Dendritic cell treated with granulocyte-macrophage colony-stimulating factor and Interleukin-4, amounts not matched to agents 40 ng/mL and 50 ng/mL, for 4 days (primary cell): ENCODE measurements around the gene ZNF160.
A peak's percentile ranks its signal among the peaks of the same experiment; 100 is the strongest.
"Not testable (repeated sequence)": the region's sequence is repeated elsewhere in the genome, so short reads cannot be mapped to it uniquely, and the experiment has no call there.

Experiments
- H3K27ac Mint-ChIP-seq: one replicate; pipeline ENCODE4 v1.8.0; 2022; ENCODE audit warnings: mild to moderate bottlenecking, mixed read lengths
- H3K27me3 Mint-ChIP-seq: one replicate; pipeline ENCODE4 v1.8.0; 2022; ENCODE audit warnings: mild to moderate bottlenecking, mixed read lengths
- H3K36me3 Mint-ChIP-seq: one replicate; pipeline ENCODE4 v1.8.0; 2022; ENCODE audit warnings: low read depth, mixed read lengths
- H3K4me1 Mint-ChIP-seq: one replicate; pipeline ENCODE4 v1.8.0; 2022; ENCODE audit warnings: low read depth, mixed read lengths
- H3K4me3 Mint-ChIP-seq: one replicate; pipeline ENCODE4 v1.8.0; 2022; ENCODE audit warnings: mild to moderate bottlenecking, moderate library complexity, mixed read lengths
- H3K9me3 Mint-ChIP-seq: one replicate; pipeline ENCODE4 v1.8.0; 2022; ENCODE audit warnings: mixed read lengths
- intact Hi-C: fragments of 100-400 bp; cut with micrococcal nuclease; formaldehyde crosslinking; loops from one replicate; pipeline ENCODE4 v1.15.0; 2022

Gene ZNF160

GRCh38 chr19:53103234-53104203 is at the start of gene ZNF160:
ZNF160 (minus strand) TSS chr19:53103422; CDS start chr19:53086276, 17,146 bp downstream.
- Mint-ChIP-seq H3K9me3 (peaks cover 33% of the 10 kb centered on the region), H3K36me3 (peaks cover 34% of the 10 kb centered on the region), H3K4me1 (peaks cover 14% of the 10 kb centered on the region), H3K4me3 (peak within 1 kb of the TSS; percentile 82), H3K27ac (peak within 1 kb of the TSS; percentile 86), H3K27me3 (peaks cover 4% of the 10 kb centered on the region)
- intact Hi-C loops = loop anchor here (2.0 to 5.0 kb wide), 2 partner anchors 55 to 94 kb away; partner anchors contain the start of gene ZNF347

DNA sequence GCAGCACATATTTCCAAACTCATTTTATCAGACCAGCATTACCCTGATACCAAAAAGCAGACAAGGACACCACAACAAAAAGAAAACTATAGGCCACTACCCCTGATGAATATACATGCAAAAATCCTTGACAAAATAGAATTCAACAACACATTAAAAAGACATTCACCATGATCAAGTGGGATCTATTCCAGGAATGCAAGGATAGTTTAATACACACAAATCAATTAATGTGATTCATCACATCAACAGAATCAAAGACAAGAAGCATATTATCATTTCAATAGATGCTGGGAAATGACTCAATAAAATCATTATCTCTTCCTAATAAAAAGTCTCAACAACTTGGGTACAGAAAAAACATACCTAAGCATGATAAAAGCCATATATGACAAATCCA is 44.4 kb upstream of the ZNF160 start:
- no peak overlapping the region for H3K27ac Mint-ChIP-seq
- no peaks in the 10 kb centered on the region for H3K4me1 Mint-ChIP-seq
- peaks cover 70% of the 10 kb centered on the region for H3K9me3 Mint-ChIP-seq
- H3K4me3 Mint-ChIP-seq = no peak overlapping the region
- no peaks in the 10 kb centered on the region for H3K27me3 Mint-ChIP-seq
- intact Hi-C loops = no loop called here
- H3K36me3 Mint-ChIP-seq = peaks cover 98% of the 10 kb centered on the region

GRCh38 chr19:53140351-53140750 is 37.1 kb upstream of the ZNF160 start:
- no peak overlapping the region for H3K27ac Mint-ChIP-seq
- H3K4me3 Mint-ChIP-seq = no peak overlapping the region
- H3K36me3 Mint-ChIP-seq = peaks cover 45% of the 10 kb centered on the region
- H3K4me1 Mint-ChIP-seq = no peaks in the 10 kb centered on the region
- H3K9me3 Mint-ChIP-seq = peaks cover 88% of the 10 kb centered on the region
- no peaks in the 10 kb centered on the region for H3K27me3 Mint-ChIP-seq
- intact Hi-C loops = no loop called here

- H3K27ac Mint-ChIP-seq = no peak overlapping the region
- H3K27me3 Mint-ChIP-seq = peaks cover 22% of the 10 kb centered on the region
- peaks cover 8% of the 10 kb centered on the region for H3K36me3 Mint-ChIP-seq
- H3K4me1 Mint-ChIP-seq = peaks cover 14% of the 10 kb centered on the region
- peaks cover 85% of the 10 kb centered on the region for H3K9me3 Mint-ChIP-seq
- intact Hi-C loops = no loop called here
- no peak overlapping the region for H3K4me3 Mint-ChIP-seq
These were observed 33.2 kb upstream of the ZNF160 start for GRCh38 chr19:53136432-53136831.

- no peak within 1 kb of the TSS for H3K27ac Mint-ChIP-seq
- intact Hi-C loops = no loop called here
- H3K9me3 Mint-ChIP-seq = peaks cover 75% of the 10 kb centered on the region
These were observed 29.1 kb upstream of the ZNF160 start, which contains the start of gene ZNF415 for GRCh38 chr19:53132141-53132991. ZNF415 (minus strand) TSS chr19:53132910; CDS start chr19:53122676, 10,234 bp downstream.

DNA sequence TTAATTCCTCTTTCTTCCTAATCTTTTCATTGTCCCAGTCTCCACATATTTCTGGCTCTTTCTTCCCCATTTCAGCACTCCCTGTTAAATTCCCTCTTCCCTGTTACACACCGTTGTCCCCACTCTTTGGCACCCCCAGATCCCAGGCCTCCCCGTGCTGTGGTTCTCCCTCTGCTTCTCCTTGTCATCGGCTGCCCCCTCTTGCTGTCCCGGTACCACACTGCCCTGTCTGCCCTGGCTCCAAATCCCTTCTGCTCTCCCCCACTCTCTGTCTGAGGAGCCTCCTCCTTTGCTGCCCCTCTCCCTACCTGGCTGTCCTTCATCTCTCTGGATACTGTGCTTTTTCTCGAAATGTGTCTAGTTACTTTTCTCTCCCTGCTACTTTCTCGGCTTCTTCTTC is 28.5 kb upstream of the ZNF160 start:
- H3K9me3 Mint-ChIP-seq = peaks cover 75% of the 10 kb centered on the region
- no peak overlapping the region for H3K27ac Mint-ChIP-seq
- intact Hi-C loops = no loop called here
- no peaks in the 10 kb centered on the region for H3K36me3 Mint-ChIP-seq
- H3K27me3 Mint-ChIP-seq = peaks cover 26% of the 10 kb centered on the region
- H3K4me1 Mint-ChIP-seq = peaks cover 16% of the 10 kb centered on the region
- H3K4me3 Mint-ChIP-seq = no peak overlapping the region

More at GRCh38 chr19:53132141-53132991, 29.1 kb upstream of the ZNF160 start, which contains the start of gene ZNF415:
- Mint-ChIP-seq H3K4me1 (peaks cover 16% of the 10 kb centered on the region), H3K36me3 (peaks cover 4% of the 10 kb centered on the region), H3K4me3 (peak within 1 kb of the TSS; percentile 56), H3K27me3 (peaks cover 26% of the 10 kb centered on the region)

DNA sequence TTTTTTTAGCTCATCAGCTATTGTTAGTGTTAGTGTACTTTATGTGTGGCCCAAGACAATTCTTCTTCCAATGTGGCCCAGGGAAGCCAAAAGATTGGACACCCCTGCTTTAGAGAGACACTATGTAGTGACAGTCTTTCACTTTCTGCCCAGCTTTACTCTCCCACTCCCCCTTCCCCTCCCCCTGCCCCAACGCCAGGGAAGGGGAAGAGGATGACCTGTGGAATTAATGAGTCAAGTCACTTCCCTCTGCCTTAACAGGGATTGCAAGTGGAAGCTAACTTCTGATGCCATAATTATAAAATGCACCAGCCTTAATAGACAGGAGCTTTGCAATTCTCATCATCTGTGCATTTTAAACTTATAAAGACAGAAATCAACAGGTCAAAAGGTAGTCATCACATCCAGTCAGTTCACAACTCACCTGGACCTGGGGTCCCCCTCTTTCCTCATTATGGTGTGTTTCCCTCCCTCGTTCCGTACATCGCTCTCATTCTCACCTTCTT is 27.9 kb upstream of the ZNF160 start:
- no peaks in the 10 kb centered on the region for H3K36me3 Mint-ChIP-seq
- no peak overlapping the region for H3K4me3 Mint-ChIP-seq
- H3K27ac Mint-ChIP-seq = no peak overlapping the region
- H3K9me3 Mint-ChIP-seq = peaks cover 75% of the 10 kb centered on the region
- H3K27me3 Mint-ChIP-seq = peaks cover 26% of the 10 kb centered on the region
- intact Hi-C loops = no loop called here
- H3K4me1 Mint-ChIP-seq = peaks cover 16% of the 10 kb centered on the region

DNA sequence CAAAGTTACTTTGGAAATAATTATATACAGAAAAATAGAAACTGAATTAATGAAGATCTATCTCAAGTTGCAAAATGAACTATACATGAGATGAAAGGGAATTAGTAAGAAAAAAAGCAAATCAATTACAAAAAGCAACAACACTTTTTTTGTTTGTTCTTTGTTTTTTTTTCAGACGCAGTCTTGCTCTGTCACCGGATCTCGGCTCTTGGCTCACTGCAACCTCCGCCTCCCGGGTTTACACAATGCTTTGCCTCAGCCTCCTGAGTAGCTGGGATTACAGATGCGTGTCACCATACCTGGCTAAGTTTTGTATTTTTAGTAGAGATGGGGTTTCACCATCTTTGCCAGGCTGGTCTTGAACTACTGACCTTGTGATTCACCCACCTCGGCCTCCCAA is 27.3 kb upstream of the ZNF160 start:
- H3K9me3 Mint-ChIP-seq = peaks cover 72% of the 10 kb centered on the region
- no peaks in the 10 kb centered on the region for H3K36me3 Mint-ChIP-seq
- H3K4me3 Mint-ChIP-seq = no peak overlapping the region

GRCh38 chr19:53126733-53127526 is 23.7 kb upstream of the ZNF160 start:
- H3K36me3 Mint-ChIP-seq, H3K4me3 Mint-ChIP-seq, H3K4me1 Mint-ChIP-seq, H3K27ac Mint-ChIP-seq, H3K27me3 Mint-ChIP-seq, intact Hi-C loops: not testable (repeated sequence)
- peaks cover 80% of the 10 kb centered on the region for H3K9me3 Mint-ChIP-seq

More for the DNA sequence above, 27.3 kb upstream of the ZNF160 start:
- Mint-ChIP-seq H3K27ac (no peak overlapping the region), H3K27me3 (peaks cover 26% of the 10 kb centered on the region), H3K4me1 (peaks cover 16% of the 10 kb centered on the region)
- intact Hi-C loops = no loop called here

DNA sequence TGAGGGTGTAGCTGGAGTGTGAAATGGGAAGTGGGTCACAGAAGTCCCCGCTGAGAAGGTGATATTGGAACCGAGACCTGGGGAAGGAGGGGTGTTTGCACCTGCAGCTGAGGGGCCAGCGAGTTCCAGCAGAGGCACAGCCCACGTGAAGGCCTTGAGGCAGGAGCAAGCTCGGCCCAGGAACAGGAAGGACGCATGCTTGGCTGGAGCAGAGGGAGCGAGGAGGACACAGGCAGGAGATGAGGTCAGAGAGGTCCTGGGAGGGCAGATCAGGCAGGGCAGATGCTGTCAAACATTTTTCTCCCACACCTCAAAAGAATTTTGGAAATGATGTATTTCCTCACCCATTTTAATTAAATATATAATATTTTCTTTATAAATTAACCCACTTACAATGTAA is 20.2 kb upstream of the ZNF160 start:
- Mint-ChIP-seq H3K27ac (no peak overlapping the region), H3K27me3 (no peaks in the 10 kb centered on the region), H3K36me3 (no peaks in the 10 kb centered on the region), H3K4me1 (no peaks in the 10 kb centered on the region), H3K4me3 (no peak overlapping the region), H3K9me3 (peaks cover 78% of the 10 kb centered on the region)
- intact Hi-C loops = no loop called here

- Mint-ChIP-seq H3K9me3 (peaks cover 84% of the 10 kb centered on the region), H3K4me1 (no peaks in the 10 kb centered on the region), H3K27me3 (no peaks in the 10 kb centered on the region), H3K36me3 (no peaks in the 10 kb centered on the region), H3K27ac (no peak overlapping the region), H3K4me3 (no peak overlapping the region)
- intact Hi-C loops = no loop called here
These were observed 9.1 kb upstream of the ZNF160 start for GRCh38 chr19:53112286-53112685.

- intact Hi-C loops = no loop called here
- Mint-ChIP-seq H3K36me3 (no peaks in the 10 kb centered on the region), H3K4me3 (no peak overlapping the region), H3K9me3 (peaks cover 64% of the 10 kb centered on the region), H3K27me3 (peaks cover 4% of the 10 kb centered on the region), H3K4me1 (no peaks in the 10 kb centered on the region), H3K27ac (no peak overlapping the region)
These were observed 6.3 kb upstream of the ZNF160 start for GRCh38 chr19:53109527-53109926.

DNA sequence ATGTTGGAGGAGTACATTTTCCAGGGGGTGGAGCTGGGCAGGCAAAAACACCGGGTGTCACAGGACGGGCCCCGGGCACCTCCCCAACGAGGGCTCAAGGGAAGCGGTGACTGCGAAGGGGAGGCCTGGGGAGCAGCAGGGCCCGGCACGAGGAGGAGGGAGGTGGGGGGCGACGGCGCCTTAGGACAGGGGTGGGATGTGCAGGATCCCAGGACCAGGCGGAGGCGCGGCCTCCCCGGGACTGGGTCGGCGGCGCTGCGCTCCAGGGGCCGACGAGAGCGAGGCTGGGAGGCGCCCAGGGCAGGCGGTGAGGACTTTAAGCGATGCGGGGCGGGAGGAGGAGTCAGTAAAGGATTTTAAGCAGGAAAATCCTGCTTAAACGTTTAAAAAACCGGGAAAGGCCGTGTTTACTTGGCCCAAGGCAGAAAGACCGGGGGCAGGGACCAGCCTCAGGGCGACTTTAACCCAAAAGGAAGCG is 427 bp downstream of the ZNF160 start:
- peak overlapping the region; percentile 86 for H3K27ac Mint-ChIP-seq
- H3K4me3 Mint-ChIP-seq = peak overlapping the region; percentile 82
- H3K36me3 Mint-ChIP-seq = peaks cover 41% of the 10 kb centered on the region
- peaks cover 4% of the 10 kb centered on the region for H3K27me3 Mint-ChIP-seq
- intact Hi-C loops = loop anchor here (2.0 to 5.0 kb wide), 2 partner anchors 56 to 95 kb away; partner anchors contain the start of gene ZNF347
- H3K9me3 Mint-ChIP-seq = peaks cover 34% of the 10 kb centered on the region
- peaks cover 17% of the 10 kb centered on the region for H3K4me1 Mint-ChIP-seq
